ENCODE results near the gene ADGRF3.

- TF ChIP-seq POLR2AphosphoS5 (IDR thresholded peaks at IDR 0.05; ENCODE audit: low read depth, low read length) (no peak), POLR2A (IDR thresholded peaks at IDR 0.05; ENCODE audit: low read depth, low read length) (no peak), TAF1 (IDR thresholded peaks at IDR 0.05; ENCODE audit: borderline replicate concordance, low read depth, low read length) (no peak)
Observed at GRCh38 chr2:26336719-26337118, 9.9 kb downstream of the ADGRF3 start.

Measured in GM12892 (cell line).